Measurements from ENCODE around the gene IQSEC3. TPM values are rescaled to one million over a fixed set of nuclear protein-coding genes. Genes with fewer than 3 reads are reported as not detected.

The IQSEC3 gene
- total RNA-seq, 2 donors from 2014 or later: 0.10 to 3.8 TPM

GRCh38 chr12:219891-220352 lies 153.4 kb downstream of the IQSEC3 start:
- ATAC-seq (replicated peaks in 1 of 2) (peak; percentile 95 to 97), DNase-seq (peak; percentile 77 to 82)
- H3K4me1 Mint-ChIP-seq (ENCODE audit: low read depth): no peaks in the 10 kb centered on the region
- H3K36me3 Mint-ChIP-seq (ENCODE audit: insufficient read depth in 2 of 2): no peaks in the 10 kb centered on the region
- no peak overlapping the region for H3K4me3 Mint-ChIP-seq
- peaks cover 5% of the 10 kb centered on the region for H3K27me3 Mint-ChIP-seq (ENCODE audit: low read depth)
- H3K27ac Mint-ChIP-seq: no peak overlapping the region
- H3K9me3 Mint-ChIP-seq: no peaks in the 10 kb centered on the region

GRCh38 chr12:220491-220890 lies 153.9 kb downstream of the IQSEC3 start:
- no peaks in the 10 kb centered on the region for H3K9me3 Mint-ChIP-seq
- no peaks in the 10 kb centered on the region for H3K36me3 Mint-ChIP-seq (ENCODE audit: insufficient read depth in 2 of 2)
- DNase-seq (no peak), ATAC-seq (replicated peaks in 1 of 2) (no peak)
- no peak overlapping the region for H3K4me3 Mint-ChIP-seq
- no peak overlapping the region for H3K27ac Mint-ChIP-seq
- H3K4me1 Mint-ChIP-seq (ENCODE audit: low read depth): no peaks in the 10 kb centered on the region
- peaks cover 5% of the 10 kb centered on the region for H3K27me3 Mint-ChIP-seq (ENCODE audit: low read depth)

- Mint-ChIP-seq H3K27me3 (ENCODE audit: low read depth) (peaks cover 5% of the 10 kb centered on the region), H3K4me1 (ENCODE audit: low read depth) (no peaks in the 10 kb centered on the region), H3K27ac (no peak overlapping the region), H3K4me3 (no peak overlapping the region), H3K9me3 (no peaks in the 10 kb centered on the region), H3K36me3 (ENCODE audit: insufficient read depth in 2 of 2) (no peaks in the 10 kb centered on the region)
- DNase-seq: no peak
- ATAC-seq (replicated peaks in 1 of 2): no peak
These were observed 154.5 kb downstream of the IQSEC3 start for GRCh38 chr12:220946-221550.

- DNase-seq: no peak
- H3K36me3 Mint-ChIP-seq (ENCODE audit: insufficient read depth in 2 of 2): no peaks in the 10 kb centered on the region
- H3K4me3 Mint-ChIP-seq: no peak overlapping the region
- ATAC-seq (replicated peaks in 1 of 2): no peak
- no peaks in the 10 kb centered on the region for H3K4me1 Mint-ChIP-seq (ENCODE audit: low read depth)
- no peaks in the 10 kb centered on the region for H3K9me3 Mint-ChIP-seq
- no peak overlapping the region for H3K27ac Mint-ChIP-seq
- H3K27me3 Mint-ChIP-seq (ENCODE audit: low read depth): peaks cover 5% of the 10 kb centered on the region
These were observed 155.2 kb downstream of the IQSEC3 start for GRCh38 chr12:221736-222135.

- Mint-ChIP-seq H3K4me3 (no peak overlapping the region), H3K9me3 (no peaks in the 10 kb centered on the region), H3K27ac (no peak overlapping the region), H3K27me3 (ENCODE audit: low read depth) (peaks cover 6% of the 10 kb centered on the region), H3K36me3 (ENCODE audit: insufficient read depth in 2 of 2) (no peaks in the 10 kb centered on the region), H3K4me1 (ENCODE audit: low read depth) (no peaks in the 10 kb centered on the region)
- no peak for ATAC-seq (replicated peaks in 1 of 2)
- no peak for DNase-seq
These were observed 157.3 kb downstream of the IQSEC3 start for GRCh38 chr12:223841-224240.

GRCh38 chr12:224330-224729 lies 157.8 kb downstream of the IQSEC3 start:
- no peaks in the 10 kb centered on the region for H3K4me1 Mint-ChIP-seq (ENCODE audit: low read depth)
- ATAC-seq (replicated peaks in 1 of 2) (no peak), DNase-seq (no peak)
- no peak overlapping the region for H3K27ac Mint-ChIP-seq
- no peaks in the 10 kb centered on the region for H3K36me3 Mint-ChIP-seq (ENCODE audit: insufficient read depth in 2 of 2)
- H3K9me3 Mint-ChIP-seq: no peaks in the 10 kb centered on the region
- H3K27me3 Mint-ChIP-seq (ENCODE audit: low read depth): peaks cover 9% of the 10 kb centered on the region
- H3K4me3 Mint-ChIP-seq: no peak overlapping the region

- Mint-ChIP-seq H3K4me1 (ENCODE audit: low read depth) (no peaks in the 10 kb centered on the region), H3K4me3 (no peak overlapping the region), H3K36me3 (ENCODE audit: insufficient read depth in 2 of 2) (no peaks in the 10 kb centered on the region), H3K9me3 (no peaks in the 10 kb centered on the region), H3K27me3 (ENCODE audit: low read depth) (peaks cover 9% of the 10 kb centered on the region), H3K27ac (no peak overlapping the region)
- DNase-seq (peak in 1 of 2 donors; percentile 8), ATAC-seq (replicated peaks in 1 of 2) (peak in 1 of 2 donors; percentile 29)
These were observed 158.4 kb downstream of the IQSEC3 start for GRCh38 chr12:225012-225411.

GRCh38 chr12:226401-226800 lies 159.8 kb downstream of the IQSEC3 start:
- no peak overlapping the region for H3K27ac Mint-ChIP-seq

GRCh38 chr12:227286-227915 lies 160.8 kb downstream of the IQSEC3 start:
- H3K9me3 Mint-ChIP-seq: no peaks in the 10 kb centered on the region
- H3K27me3 Mint-ChIP-seq (ENCODE audit: low read depth): peaks cover 9% of the 10 kb centered on the region

More at GRCh38 chr12:226401-226800, 159.8 kb downstream of the IQSEC3 start:
- no peaks in the 10 kb centered on the region for H3K9me3 Mint-ChIP-seq
- H3K4me3 Mint-ChIP-seq: no peak overlapping the region
- H3K27me3 Mint-ChIP-seq (ENCODE audit: low read depth): peaks cover 9% of the 10 kb centered on the region
- H3K36me3 Mint-ChIP-seq (ENCODE audit: insufficient read depth in 2 of 2): no peaks in the 10 kb centered on the region
- ATAC-seq (replicated peaks in 1 of 2) (no peak), DNase-seq (no peak)
- no peaks in the 10 kb centered on the region for H3K4me1 Mint-ChIP-seq (ENCODE audit: low read depth)

More at GRCh38 chr12:227286-227915, 160.8 kb downstream of the IQSEC3 start:
- ATAC-seq (replicated peaks in 1 of 2) (no peak), DNase-seq (no peak)
- H3K4me3 Mint-ChIP-seq: no peak overlapping the region
- H3K27ac Mint-ChIP-seq: no peak overlapping the region
- no peaks in the 10 kb centered on the region for H3K36me3 Mint-ChIP-seq (ENCODE audit: insufficient read depth in 2 of 2)
- no peaks in the 10 kb centered on the region for H3K4me1 Mint-ChIP-seq (ENCODE audit: low read depth)

Other genes starting within 250 kb of the IQSEC3 start
- gene SLC6A12, start 147.4 kb downstream of the IQSEC3 start, total RNA-seq: 1 to 10 TPM in 1 of 2 donors, under 1 TPM in 1; 0.70 to 1.3 TPM
- 1 to 10 TPM; 2.6 to 3.3 TPM for gene SLC6A13, start 196.1 kb downstream of the IQSEC3 start, total RNA-seq